WTC11 (cell line): ENCODE measurements around the gene LRIG1. TPM values are rescaled to one million over a fixed set of nuclear protein-coding genes. Genes with fewer than 3 reads are reported as not detected.

Source experiments
- ATAC-seq: fragments of 200-7000 bp; cut with Tn5 transposase; 2 replicates; pipeline ENCODE4 v1.10.0; 2021; ENCODE audit warnings: mild to moderate bottlenecking, moderate library complexity
- CTCF ChIA-PET: fragments of 300-600 bp; sonication (Branson Sonifier 250); formaldehyde crosslinking; loops from one replicate; lab custom pipeline; 2021; ENCODE audit warnings: antibody characterized with exemption; lab: Charles Lee
- POLR2A ChIA-PET: fragments of 350-600 bp; sonication (Branson Sonifier 250); formaldehyde crosslinking; loops from one replicate; lab custom pipeline; 2021; ENCODE audit warnings: antibody characterized with exemption; lab: Charles Lee
- DNase-seq: peaks from one replicate; pipeline ENCODE4 v3.0.0; 2021; ENCODE audit warnings: low spot score
- H3K27ac Mint-ChIP-seq: 2 replicates; pipeline ENCODE4 v1.8.0; 2021; ENCODE audit warnings: mixed read lengths
- H3K27me3 Mint-ChIP-seq: 2 replicates; pipeline ENCODE4 v1.8.0; 2021; ENCODE audit warnings: low read depth, mild to moderate bottlenecking, moderate library complexity, mixed read lengths
- H3K36me3 Mint-ChIP-seq: 2 replicates; pipeline ENCODE4 v1.8.0; 2021; ENCODE audit warnings: mixed read lengths
- H3K4me1 Mint-ChIP-seq: 2 replicates; pipeline ENCODE4 v1.8.0; 2022; ENCODE audit warnings: mixed read lengths
- H3K4me3 Mint-ChIP-seq: 2 replicates; pipeline ENCODE4 v1.8.0; 2021; ENCODE audit warnings: mild to moderate bottlenecking, moderate library complexity, mixed read lengths
- H3K9me3 Mint-ChIP-seq: 2 replicates; pipeline ENCODE4 v1.8.0; 2021; ENCODE audit warnings: mixed read lengths
- AFF4 ChIP-seq: sonication (generic); formaldehyde crosslinking; IDR thresholded peaks from 2 replicates; pipeline ENCODE4 v1.8.1; 2023; ENCODE audit warnings: mild to moderate bottlenecking, missing genetic modification reagents, borderline replicate concordance
- ARID4B ChIP-seq: sonication (generic); formaldehyde crosslinking; IDR thresholded peaks from 2 replicates; pipeline ENCODE4 v1.8.0; 2023; ENCODE audit warnings: missing genetic modification reagents, mild to moderate bottlenecking, borderline replicate concordance
- ATF2 ChIP-seq: sonication (generic); formaldehyde crosslinking; IDR thresholded peaks from 2 replicates; pipeline ENCODE4 v1.8.1; 2022; ENCODE audit warnings: low read depth, missing genetic modification reagents, borderline replicate concordance
- CDX4 ChIP-seq: fragments of 250-450 bp; sonication (Bioruptor Pico); IDR thresholded peaks from 2 replicates; pipeline ENCODE4 v1.9.0; 2021; ENCODE audit warnings: moderate library complexity, mild to moderate bottlenecking, inconsistent platforms, borderline replicate concordance
- CREM ChIP-seq: sonication (generic); formaldehyde crosslinking; IDR thresholded peaks from 2 replicates; pipeline ENCODE4 v1.8.1; 2022; ENCODE audit warnings: mild to moderate bottlenecking, missing genetic modification reagents, moderate library complexity
- CTCF ChIP-seq: fragments of 200-600 bp; IDR thresholded peaks from 2 replicates; pipeline ENCODE4 v1.8.0; 2022; ENCODE audit warnings: antibody characterized with exemption
- FOXK1 ChIP-seq: sonication (generic); formaldehyde crosslinking; IDR thresholded peaks from 2 replicates; pipeline ENCODE4 v1.8.0; 2022; ENCODE audit warnings: mild to moderate bottlenecking, moderate library complexity, missing genetic modification reagents
- GRHL2 ChIP-seq: fragments of 250-450 bp; sonication (Bioruptor Pico); IDR thresholded peaks from 2 replicates; pipeline ENCODE4 v1.8.0; 2022; ENCODE audit warnings: mild to moderate bottlenecking, moderate library complexity; ENCODE audit not compliant: insufficient replicate concordance, severe bottlenecking
- IRF1 ChIP-seq: sonication (generic); formaldehyde crosslinking; IDR thresholded peaks from 2 replicates; pipeline ENCODE4 v1.8.0; 2023; ENCODE audit warnings: missing genetic modification reagents
- MAX ChIP-seq: sonication (generic); formaldehyde crosslinking; IDR thresholded peaks from 2 replicates; pipeline ENCODE4 v1.8.0; 2022; ENCODE audit warnings: mild to moderate bottlenecking, missing genetic modification reagents
- MXD4 ChIP-seq: fragments of 250-450 bp; sonication (Bioruptor Pico); IDR thresholded peaks from 2 replicates; pipeline ENCODE4 v1.8.0; 2021; ENCODE audit warnings: mild to moderate bottlenecking, moderate library complexity, borderline replicate concordance
- NR1H2 ChIP-seq: sonication (generic); formaldehyde crosslinking; IDR thresholded peaks from 2 replicates; pipeline ENCODE4 v1.9.0; 2021; ENCODE audit warnings: mild to moderate bottlenecking, moderate library complexity, missing genetic modification reagents
- PREB ChIP-seq: sonication (generic); formaldehyde crosslinking; IDR thresholded peaks from 2 replicates; pipeline ENCODE4 v1.8.1; 2022; ENCODE audit warnings: mild to moderate bottlenecking, missing genetic modification reagents, moderate library complexity, borderline replicate concordance
- SMAD3 ChIP-seq: sonication (generic); formaldehyde crosslinking; IDR thresholded peaks from 2 replicates; pipeline ENCODE4 v1.8.0; 2022; ENCODE audit warnings: missing genetic modification reagents, mild to moderate bottlenecking, borderline replicate concordance
- TEAD4 ChIP-seq: sonication (generic); formaldehyde crosslinking; IDR thresholded peaks from 2 replicates; pipeline ENCODE4 v1.8.0; 2022; ENCODE audit warnings: mild to moderate bottlenecking, missing genetic modification reagents
- ZBTB21 ChIP-seq: sonication (generic); formaldehyde crosslinking; IDR thresholded peaks from 2 replicates; pipeline ENCODE4 v1.8.1; 2023; ENCODE audit warnings: mild to moderate bottlenecking, missing genetic modification reagents, borderline replicate concordance
- ZNF396 ChIP-seq: fragments of 250-450 bp; sonication (Bioruptor Pico); IDR thresholded peaks from 2 replicates; pipeline ENCODE4 v1.8.0; 2021; ENCODE audit warnings: mild to moderate bottlenecking, moderate library complexity, borderline replicate concordance
- ZNF416 ChIP-seq: fragments of 250-450 bp; sonication (Bioruptor Pico); IDR thresholded peaks from 2 replicates; pipeline ENCODE4 v1.9.0; 2021; ENCODE audit warnings: mild to moderate bottlenecking, inconsistent platforms
- ZNF423 ChIP-seq: fragments of 250-450 bp; sonication (Bioruptor Pico); IDR thresholded peaks from 2 replicates; pipeline ENCODE4 v2.1.2; 2022; ENCODE audit warnings: mild to moderate bottlenecking, moderate library complexity
- total RNA-seq: library from RNA; stranded (reverse); gene quantifications from 3 replicates; pipeline ENCODE4 v1.2.3, GENCODE V29; 2021

The LRIG1 gene
- total RNA-seq, 1 experiment from 2014 or later = 105 TPM

- H3K9me3 Mint-ChIP-seq = no peaks in the 10 kb centered on the region
- ChIA-PET CTCF (interaction anchor here (0.8 to 1.4 kb wide), 2 partner anchors 11 to 18 kb away, joined by 3 to 5 read pairs; no protein-coding TSS in a partner anchor), POLR2A (no interaction called here)
- no peaks in the 10 kb centered on the region for H3K27me3 Mint-ChIP-seq
- TF ChIP-seq CREM (CRISPR knock-in tag) (no peak), MAX (no peak)
- H3K4me1 Mint-ChIP-seq = peaks cover 20% of the 10 kb centered on the region
- ATAC-seq (no peak), DNase-seq (no peak)
- peaks cover 87% of the 10 kb centered on the region for H3K36me3 Mint-ChIP-seq
- no peak overlapping the region; the same call in none of the 2 replicates for H3K27ac Mint-ChIP-seq
- H3K4me3 Mint-ChIP-seq = no peak overlapping the region
These were observed 104.6 kb downstream of the LRIG1 start for GRCh38 chr3:66396161-66396760.

- no peak for DNase-seq
- no peak; the same call in 1 of the 2 replicates for ATAC-seq
- peaks cover 14% of the 10 kb centered on the region; the same call in 1 of the 2 replicates for H3K4me1 Mint-ChIP-seq
- CTCF ChIA-PET = interaction anchor here (1.7 kb wide), 1 partner anchor 23 kb away, joined by 6 read pairs; no protein-coding TSS in a partner anchor
- H3K4me3 Mint-ChIP-seq = no peak overlapping the region
- H3K27me3 Mint-ChIP-seq = no peaks in the 10 kb centered on the region
- H3K36me3 Mint-ChIP-seq = peaks cover 92% of the 10 kb centered on the region
- POLR2A ChIA-PET = no interaction called here
- no peak overlapping the region; the same call in 1 of the 2 replicates for H3K27ac Mint-ChIP-seq
- no peaks in the 10 kb centered on the region for H3K9me3 Mint-ChIP-seq
- no peak for TF ChIP-seq ARID4B (CRISPR knock-in tag)
- no peak for TF ChIP-seq CREM (CRISPR knock-in tag)
- TF ChIP-seq CTCF = no peak
- no peak for TF ChIP-seq NR1H2
- TF ChIP-seq AFF4 (CRISPR knock-in tag) = no peak
- TF ChIP-seq MXD4 (CRISPR knock-in tag) = no peak
- TF ChIP-seq IRF1 (CRISPR knock-in tag) = no peak
- no peak for TF ChIP-seq PREB (CRISPR knock-in tag)
- TF ChIP-seq ZNF396 (CRISPR knock-in tag) = no peak
- no peak for TF ChIP-seq GRHL2 (CRISPR knock-in tag)
- TF ChIP-seq ATF2 (CRISPR knock-in tag) = no peak
- TF ChIP-seq SMAD3 (CRISPR knock-in tag) = no peak
- TF ChIP-seq CDX4 (CRISPR knock-in tag) = no peak
- TF ChIP-seq TEAD4 = no peak
- no peak for TF ChIP-seq ZNF416 (CRISPR knock-in tag)
- no peak for TF ChIP-seq ZNF423
- TF ChIP-seq FOXK1 = no peak
- TF ChIP-seq ZBTB21 (CRISPR knock-in tag) = no peak
These were observed 105.2 kb downstream of the LRIG1 start for GRCh38 chr3:66395635-66396034.
